PC-9 (cell line): ENCODE measurements around the gene PDE12.

ENCODE experiments used
- CTCF ChIP-seq: fragments of 200-600 bp; sonication (generic); conservative IDR thresholded peaks from 2 replicates; pipeline ENCODE4 v1.6.1; 2017; ENCODE audit warnings: mixed run types, antibody characterized with exemption, mild to moderate bottlenecking, moderate library complexity
- EZH2 ChIP-seq: fragments of 200-600 bp; sonication (generic); IDR thresholded peaks from 2 replicates; pipeline ENCODE4 v1.8.0; 2017; ENCODE audit warnings: antibody characterized with exemption, low read depth

GRCh38 chr3:57545636-57546268 is 10.3 kb upstream of the PDE12 start:
- TF ChIP-seq CTCF (no peak), EZH2 (no peak)
